ENCODE measurements around the gene MCC. TPM values are rescaled to one million over a fixed set of nuclear protein-coding genes. Genes with fewer than 3 reads are reported as not detected.

Gene MCC
- total RNA-seq, 1 experiment from 2014 or later, result 7.6 TPM

DNA sequence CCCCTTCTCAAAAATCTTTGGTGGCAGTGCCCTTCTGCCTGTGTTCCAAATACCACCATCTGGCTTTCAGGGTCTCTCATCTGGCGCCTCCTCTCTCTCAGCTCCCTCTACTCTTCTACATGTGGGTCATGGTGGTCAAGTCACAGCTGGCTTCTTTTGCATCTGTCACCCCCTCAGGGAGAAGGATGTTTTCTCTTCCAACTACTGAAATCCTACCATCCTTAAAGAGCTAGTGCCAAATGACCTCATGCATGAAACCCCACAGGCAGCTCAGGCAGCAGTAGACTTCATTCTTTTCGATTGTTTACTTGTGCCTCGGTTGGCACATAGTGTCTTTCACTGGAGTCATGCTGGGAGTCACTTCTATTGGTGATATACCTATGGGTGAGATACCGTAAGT, 292.5 kb downstream of the MCC start:
- no peaks in the 10 kb centered on the region for H4K20me1 ChIP-seq (ENCODE audit: control insufficient read depth, insufficient read depth, insufficient read length)
- no peak overlapping the region for H2BK20ac ChIP-seq (ENCODE audit: low read depth, low read length, poor library complexity, severe bottlenecking)
- no peak overlapping the region for H4K5ac ChIP-seq (ENCODE audit: insufficient read length, low read depth, low read length)
- no peak overlapping the region for H2BK15ac ChIP-seq (ENCODE audit: low read depth, low read length)
- Mint-ChIP-seq H3K36me3 (ENCODE audit: insufficient read depth in 1 of 3, low read depth in 3 of 3) (peaks cover 4 to 18% (median 16%) of the 10 kb centered on the region in 3 experiments; a peak in 6 of 7 replicates), H3K9me3 (peaks cover 7% of the 10 kb centered on the region in 2 experiments), H3K27me3 (ENCODE audit: low read depth) (peaks cover 1% of the 10 kb centered on the region; the same call in 1 of the 2 replicates), H3K4me1 (peaks cover 15 to 20% of the 10 kb centered on the region in 2 experiments), H3K4me3 (no peak overlapping the region), H3K27ac (no peak overlapping the region)
- H2BK5ac ChIP-seq (ENCODE audit: insufficient read length, low read length), result no peak overlapping the region
- H3K23me2 ChIP-seq (ENCODE audit: insufficient read length, low read depth, low read length, poor library complexity, severe bottlenecking), result no peaks in the 10 kb centered on the region
- H3K56ac ChIP-seq (ENCODE audit: insufficient read length, low read depth, low read length), result no peak overlapping the region
- no peak overlapping the region for H4K8ac ChIP-seq (replicated peaks; ENCODE audit: insufficient read length, low read depth, low read length)
- H2BK12ac ChIP-seq (ENCODE audit: insufficient read length, low read depth, low read length), result no peak overlapping the region
- no peak overlapping the region for H3K18ac ChIP-seq (ENCODE audit: insufficient read length, low read depth, low read length)
- H3K79me1 ChIP-seq (ENCODE audit: insufficient read depth, low read depth, low read length, poor library complexity, severe bottlenecking), result no peaks in the 10 kb centered on the region
- no peak overlapping the region for H2AFZ ChIP-seq (ENCODE audit: low read length)
- peaks cover 9% of the 10 kb centered on the region; the same call in 1 of the 2 replicates for H3K4me1 ChIP-seq (ENCODE audit: insufficient read depth, low read length)
- no peak overlapping the region for H3K9ac ChIP-seq (ENCODE audit: extremely low read depth, insufficient read length, low read length)
- WGBS (ENCODE audit: extremely low coverage, insufficient read length, low lambda C conversion rate), result no CpG with 5 or more reads among the region's 4 CpGs
- no peak overlapping the region for H4K91ac ChIP-seq (ENCODE audit: insufficient read length, low read depth, low read length)
- no peak overlapping the region for H3K27ac ChIP-seq (ENCODE audit: insufficient read length, low read depth, low read length)
- no peaks in the 10 kb centered on the region for H3K9me3 ChIP-seq (ENCODE audit: control insufficient read depth, low read depth, low read length)
- H2BK120ac ChIP-seq (ENCODE audit: low read depth, low read length, poor library complexity, severe bottlenecking), result no peak overlapping the region
- TF ChIP-seq CTCF (conservative IDR thresholded peaks at IDR 0.05), result no peak
- no peak for DNase-seq
- no peak overlapping the region for H3K14ac ChIP-seq (ENCODE audit: insufficient read depth, low read length)
- 0 out of 2 replicates have a peak, but pooled peaks cover 2% of the 10 kb centered on the region for H3K79me2 ChIP-seq (ENCODE audit: insufficient read depth, low read length)
- H3K4me2 ChIP-seq (ENCODE audit: insufficient read depth, insufficient read length, low read length), result no peak overlapping the region
- no peak overlapping the region for H3K23ac ChIP-seq (ENCODE audit: insufficient read length, low read depth, low read length)
- H2AK5ac ChIP-seq (ENCODE audit: insufficient read length, low read length), result no peak overlapping the region
- H3T11ph ChIP-seq (ENCODE audit: low read length), result no peak overlapping the region
- no peak overlapping the region for H3K4ac ChIP-seq (ENCODE audit: low read depth, low read length)
- H3K27me3 ChIP-seq (ENCODE audit: insufficient read depth, low read length), result no peaks in the 10 kb centered on the region

Data from H9 (cell line).